HL-60 (cell line): ENCODE measurements around the gene TMTC1.

Experiments used
- DNase-seq, 2 experiments: peaks; one replicate each; pipeline ENCODE4 v3.0.0-alpha.2; 2010 to 2020; ENCODE audit warnings: low read depth in 1 of 2, low spot score in 1 of 2
- H3K27ac ChIP-seq: fragments of 250-450 bp; sonication (Bioruptor Pico); replicated peaks from 2 replicates; pipeline ENCODE4 v1.5.1; 2020; ENCODE audit warnings: mild to moderate bottlenecking, moderate library complexity
- H3K27me3 ChIP-seq: fragments of 250-450 bp; sonication (Bioruptor Pico); 2 replicates; pipeline ENCODE4 v1.5.1; 2021; ENCODE audit warnings: mild to moderate bottlenecking, moderate library complexity; ENCODE audit not compliant: insufficient read depth, poor library complexity, severe bottlenecking
- H3K4me3 ChIP-seq: replicated peaks from 2 replicates; pipeline ENCODE4 v1.5.1; 2011; ENCODE audit warnings: mild to moderate bottlenecking, control low read depth, low read length; ENCODE audit not compliant: insufficient read depth
- CTCF ChIP-seq: IDR thresholded peaks from one replicate; pipeline ENCODE4 v1.5.1; 2011; ENCODE audit warnings: low read length, control low read depth, inconsistent platforms; ENCODE audit not compliant: insufficient read depth
- GABPA ChIP-seq: IDR thresholded peaks from 2 replicates; pipeline ENCODE4 v1.6.1; 2012; ENCODE audit warnings: low read depth
- POLR2AphosphoS5 ChIP-seq: IDR thresholded peaks from 2 replicates; pipeline ENCODE4 v1.6.1; 2012; ENCODE audit warnings: low read depth
- REST ChIP-seq: IDR thresholded peaks from 2 replicates; pipeline ENCODE4 v1.6.1; 2012; ENCODE audit warnings: low read depth; ENCODE audit not compliant: insufficient replicate concordance
- SPI1 ChIP-seq: IDR thresholded peaks from 2 replicates; pipeline ENCODE4 v1.6.1; 2012; ENCODE audit warnings: low read depth, mild to moderate bottlenecking, borderline replicate concordance

Gene TMTC1

GRCh38 chr12:29533815-29534489 is 249.8 kb downstream of the TMTC1 start:
- Histone ChIP-seq H3K4me3 (no peak overlapping the region), H3K27me3 (no peaks in the 10 kb centered on the region), H3K27ac (peak overlapping the region; percentile 3)
- TF ChIP-seq GABPA = no peak
- no peak for TF ChIP-seq SPI1
- no peak for TF ChIP-seq REST
- no peak for TF ChIP-seq POLR2AphosphoS5
- no peak for TF ChIP-seq CTCF
- peak in 1 of 2 experiments; percentile 36 for DNase-seq

- TF ChIP-seq CTCF (no peak), GABPA (no peak), SPI1 (no peak), POLR2AphosphoS5 (no peak), REST (no peak)
- H3K27ac ChIP-seq = no peak overlapping the region
- DNase-seq = no peak
- no peak overlapping the region for H3K4me3 ChIP-seq
- H3K27me3 ChIP-seq = peaks cover under 1% of the 10 kb centered on the region
Observed at GRCh38 chr12:29531471-29531870, 252.3 kb downstream of the TMTC1 start.

GRCh38 chr12:29530436-29530835 is 253.3 kb downstream of the TMTC1 start:
- Histone ChIP-seq H3K27ac (peak overlapping the region; percentile 55), H3K4me3 (no peak overlapping the region), H3K27me3 (peaks cover 2% of the 10 kb centered on the region)
- TF ChIP-seq CTCF (no peak), REST (no peak), POLR2AphosphoS5 (no peak)
- DNase-seq = no peak
